Tibial artery (tissue), 4 donors: ENCODE measurements around the gene PMPCA.

Source experiments
- DNase-seq, 2 donors: peaks; one replicate each; pipeline ENCODE4 v3.0.0-alpha.2; 2019
- H3K27ac ChIP-seq, 2 donors: fragments of 200-600 bp; sonication (generic) in 1 of 2; 1 replicate in 1 of 2; 2 replicates in 1 of 2; pipeline ENCODE4 v1.5.1; 2018 to 2019; ENCODE audit warnings: mild to moderate bottlenecking in 1 of 2
- H3K27me3 ChIP-seq, 2 donors: fragments of 200-600 bp; sonication (generic) in 1 of 2; one replicate each; pipeline versions ENCODE4 v1.5.1 to v1.6.0; 2016 to 2019
- H3K36me3 ChIP-seq, 3 donors: fragments of 200-600 bp; sonication (generic) in 2 of 3; one replicate each; pipeline ENCODE4 v1.5.1; 2016 to 2019; ENCODE audit warnings: mild to moderate bottlenecking in 2 of 3
- H3K4me1 ChIP-seq, 4 donors: fragments of 200-600 bp; sonication (generic) in 2 of 4; 1 replicate in 3 of 4; 2 replicates in 1 of 4; pipeline ENCODE4 v1.5.1; 2016 to 2019
- H3K4me3 ChIP-seq, 2 donors: fragments of 200-600 bp; sonication (generic) in 1 of 2; 1 replicate in 1 of 2; 2 replicates in 1 of 2; pipeline ENCODE4 v1.5.1; 2018 to 2019; ENCODE audit warnings: mild to moderate bottlenecking in 2 of 2
- H3K9me3 ChIP-seq, 3 donors: fragments of 200-600 bp; sonication (generic) in 1 of 3; one replicate each; pipeline ENCODE4 v1.5.1; 2016 to 2019
- CTCF ChIP-seq, 2 experiments: fragments of 200-600 bp in 1 of 2; fragments of 450-650 bp in 1 of 2; IDR thresholded peaks; one replicate each; pipeline ENCODE4 v1.5.1; 2017 to 2019; ENCODE audit warnings: antibody characterized with exemption in 2 of 2, mild to moderate bottlenecking in 1 of 2, moderate library complexity in 1 of 2
- intact Hi-C: fragments of 100-400 bp; cut with DNase I; formaldehyde crosslinking; loops from one replicate; pipeline ENCODE4 v1.15.0; 2023; ENCODE audit warnings: low total_unique reads

The PMPCA gene

DNA sequence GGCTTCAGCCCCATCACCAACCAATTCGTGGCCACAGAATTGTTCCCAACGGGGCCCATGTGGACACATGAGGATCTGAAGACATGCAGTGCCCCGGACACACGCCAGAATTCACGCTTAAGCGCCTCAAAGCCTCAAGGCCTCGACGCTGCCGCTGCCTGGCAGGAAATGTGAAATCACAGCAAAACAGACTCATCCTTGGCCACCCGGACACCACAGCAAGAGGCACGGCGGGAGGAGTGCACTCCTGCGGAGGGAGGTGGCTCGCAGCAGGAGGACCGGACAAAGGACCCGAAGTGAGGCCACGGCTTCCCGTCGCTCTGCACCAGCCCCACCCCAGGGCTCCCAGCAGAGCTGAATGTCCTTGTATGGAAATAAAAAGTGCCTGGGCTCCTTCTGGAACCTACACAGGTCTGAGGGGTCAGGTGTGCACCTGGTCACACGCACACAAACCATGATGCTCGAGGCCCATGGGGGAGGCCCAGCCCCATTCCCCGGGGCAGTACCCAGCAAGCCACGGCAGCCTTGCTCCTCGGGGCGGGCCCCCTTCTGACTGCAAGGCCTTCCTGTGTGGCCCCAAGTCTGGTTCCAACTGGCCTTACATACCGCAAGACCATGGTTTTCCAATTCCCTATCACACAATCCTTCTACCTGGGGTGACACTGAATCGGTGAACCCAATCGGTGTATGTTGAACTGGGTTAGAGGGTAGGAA is 62.3 kb downstream of the PMPCA start:
- no peak for TF ChIP-seq CTCF (IDR thresholded peaks at IDR 0.05)
- Histone ChIP-seq H3K36me3 (peaks cover 83 to 100% (median 99%) of the 10 kb centered on the region in 3 donors), H3K9me3 (no peaks in the 10 kb centered on the region), H3K4me3 (no peak overlapping the region), H3K4me1 (peaks cover 0 to 9% (median 0%) of the 10 kb centered on the region in 4 donors), H3K27me3 (no peaks in the 10 kb centered on the region), H3K27ac (no peak overlapping the region)
- no peak for DNase-seq
- intact Hi-C loops, result no loop called here

DNA sequence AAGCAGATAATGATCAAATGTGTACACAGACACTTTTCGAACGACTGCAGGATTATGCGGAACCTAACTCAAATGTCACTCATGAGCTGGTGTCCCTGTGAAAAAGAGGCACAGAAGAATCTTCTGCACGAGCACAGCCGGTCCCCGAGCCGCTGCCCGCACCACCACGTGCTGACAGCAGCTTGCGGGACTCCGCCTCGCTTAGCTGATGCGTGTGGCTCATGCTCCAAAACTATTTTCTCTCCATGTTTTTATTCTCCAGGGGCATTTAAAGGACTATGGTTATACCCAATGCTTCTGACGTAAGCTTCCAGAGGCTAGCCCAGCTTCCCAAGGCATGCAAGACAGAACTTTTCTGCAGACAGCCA is 62.9 kb downstream of the PMPCA start:
- no peak for TF ChIP-seq CTCF (IDR thresholded peaks at IDR 0.05)
- Histone ChIP-seq H3K27ac (no peak overlapping the region), H3K4me1 (peaks cover 0 to 9% (median 0%) of the 10 kb centered on the region in 4 donors), H3K4me3 (no peak overlapping the region), H3K27me3 (no peaks in the 10 kb centered on the region), H3K36me3 (peaks cover 79 to 97% (median 96%) of the 10 kb centered on the region in 3 donors), H3K9me3 (no peaks in the 10 kb centered on the region)
- DNase-seq, result no peak
- intact Hi-C loops, result no loop called here
